SK-N-SH (cell line): Measurements from ENCODE around the gene TNFRSF21. TPM values are rescaled to one million over a fixed set of nuclear protein-coding genes. Genes with fewer than 3 reads are reported as not detected.

Source experiments
- CTCF ChIA-PET: fragments of 300-600, 350-600 bp; formaldehyde crosslinking; extraction: SDS; loops from one replicate; lab custom pipeline; 2021; lab: Yijun Ruan, JAX
- POLR2A ChIA-PET: fragments of 350-600 bp; sonication (Branson Sonifier 250); formaldehyde crosslinking; extraction: SDS; loops from one replicate; lab custom pipeline; 2020; ENCODE audit warnings: antibody characterized with exemption, inconsistent platforms; lab: Yijun Ruan, JAX
- DNase-seq: peaks from one replicate; pipeline ENCODE4 v3.0.0; 2012
- H2AFZ ChIP-seq: fragments of 200-600 bp; sonication (generic); 2 replicates; pipeline ENCODE4 v1.8.1; 2016; ENCODE audit warnings: antibody characterized with exemption, mild to moderate bottlenecking, low read depth
- H3F3A ChIP-seq: fragments of 200-600 bp; sonication (generic); replicated peaks from 2 replicates; pipeline ENCODE3; 2016; ENCODE audit warnings: antibody characterized with exemption, mild to moderate bottlenecking; ENCODE audit not compliant: insufficient read depth
- H3K27ac ChIP-seq, 2 experiments: fragments of 200-500 bp in 1 of 2; fragments of 200-600 bp in 1 of 2; sonication (Bioruptor generic) in 1 of 2; sonication (generic), shearing (Covaris generic) in 1 of 2; 2 replicates each; pipeline versions ENCODE4 v1.5.1 to v1.6.1; 2014 to 2016; ENCODE audit warnings: low read depth in 2 of 2, inconsistent platforms in 1 of 2, low read length in 1 of 2, mild to moderate bottlenecking in 1 of 2, mixed read lengths in 1 of 2
- H3K27me3 ChIP-seq: fragments of 200-600 bp; sonication (generic), shearing (Covaris generic); 2 replicates; pipeline ENCODE4 v1.6.1; 2016; ENCODE audit warnings: mixed run types; ENCODE audit not compliant: insufficient read depth
- H3K36me3 ChIP-seq, 2 experiments: fragments of 200-500 bp in 1 of 2; fragments of 200-600 bp in 1 of 2; sonication (Bioruptor generic) in 1 of 2; sonication (generic) in 1 of 2; replicated peaks in 1 of 2; 2 replicates each; pipeline versions ENCODE3 to v1.5.1; 2014 to 2016; ENCODE audit warnings: low read length in 1 of 2, mild to moderate bottlenecking in 1 of 2; ENCODE audit not compliant: insufficient read depth in 2 of 2, control insufficient read depth in 1 of 2
- H3K4me1 ChIP-seq, 2 experiments: fragments of 200-500 bp in 1 of 2; fragments of 200-600 bp in 1 of 2; sonication (Bioruptor generic) in 1 of 2; sonication (generic), shearing (Covaris generic) in 1 of 2; 2 replicates each; pipeline versions ENCODE4 v1.5.1 to v1.6.1; 2014 to 2016; ENCODE audit warnings: low read depth in 1 of 2, low read length in 1 of 2, mixed run types in 1 of 2; ENCODE audit not compliant: insufficient read depth in 2 of 2, control insufficient read depth in 1 of 2
- H3K4me2 ChIP-seq: fragments of 200-600 bp; sonication (generic), shearing (Covaris generic); 2 replicates; pipeline ENCODE4 v1.6.1; 2017; ENCODE audit warnings: mixed run types
- H3K4me3 ChIP-seq, 2 experiments: fragments of 200-500 bp in 1 of 2; fragments of 200-600 bp in 1 of 2; sonication (Bioruptor generic) in 1 of 2; sonication (generic), shearing (Covaris generic) in 1 of 2; 2 replicates each; pipeline versions ENCODE4 v1.5.1 to v1.8.1; 2014 to 2016; ENCODE audit warnings: low read depth in 2 of 2, inconsistent platforms in 1 of 2, low read length in 1 of 2, mild to moderate bottlenecking in 1 of 2, mixed read lengths in 1 of 2, moderate library complexity in 1 of 2
- H3K79me2 ChIP-seq: fragments of 200-600 bp; sonication (generic); 2 replicates; pipeline ENCODE4 v1.8.1; 2017; ENCODE audit warnings: mild to moderate bottlenecking; ENCODE audit not compliant: insufficient read depth
- H3K9ac ChIP-seq: fragments of 200-600 bp; sonication (generic); 2 replicates; pipeline ENCODE4 v1.6.1; 2017; ENCODE audit warnings: mixed run types
- H3K9me2 ChIP-seq: fragments of 200-600 bp; sonication (generic); 2 replicates; pipeline ENCODE4 v1.6.1; 2017; ENCODE audit warnings: mixed run types
- H3K9me3 ChIP-seq: fragments of 200-600 bp; sonication (generic); 2 replicates; pipeline ENCODE4 v1.6.1; 2017; ENCODE audit warnings: mixed run types, mild to moderate bottlenecking, moderate library complexity
- H4K20me1 ChIP-seq: fragments of 200-600 bp; sonication (generic); 2 replicates; pipeline ENCODE4 v1.6.1; 2017; ENCODE audit warnings: mild to moderate bottlenecking, mixed run types; ENCODE audit not compliant: insufficient read depth
- CHD2 ChIP-seq: fragments of 150-350 bp; IDR thresholded peaks from 2 replicates; pipeline ENCODE4 v1.6.1; 2018; ENCODE audit warnings: low read length; ENCODE audit not compliant: partially characterized antibody
- EP300 ChIP-seq, 2 experiments: IDR thresholded peaks; 2 replicates each; pipeline versions ENCODE4 v1.4.0 to v1.6.1; 2012; ENCODE audit warnings: borderline replicate concordance in 1 of 2, low read depth in 1 of 2, low read length in 1 of 2
- FOSL2 ChIP-seq: IDR thresholded peaks from 2 replicates; pipeline ENCODE4 v1.4.0; 2012; ENCODE audit warnings: low read depth, mild to moderate bottlenecking, moderate library complexity, borderline replicate concordance
- FOXJ3 ChIP-seq: sonication (generic); formaldehyde crosslinking; IDR thresholded peaks from 2 replicates; pipeline ENCODE4 v1.5.1; 2020; ENCODE audit warnings: mild to moderate bottlenecking, missing genetic modification reagents
- FOXM1 ChIP-seq: IDR thresholded peaks from 2 replicates; pipeline ENCODE4 v1.4.0; 2012; ENCODE audit warnings: low read depth, mild to moderate bottlenecking
- GABPA ChIP-seq: IDR thresholded peaks from 2 replicates; pipeline ENCODE4 v1.4.0; 2012; ENCODE audit warnings: low read depth, mild to moderate bottlenecking
- JUND ChIP-seq: IDR thresholded peaks from 2 replicates; pipeline ENCODE4 v1.4.0; 2012
- MEF2A ChIP-seq: IDR thresholded peaks from 2 replicates; pipeline ENCODE4 v1.4.0; 2012; ENCODE audit warnings: low read depth, borderline replicate concordance
- NFIC ChIP-seq: IDR thresholded peaks from 2 replicates; pipeline ENCODE4 v1.4.0; 2012; ENCODE audit warnings: borderline replicate concordance
- NRF1 ChIP-seq: IDR thresholded peaks from 2 replicates; pipeline ENCODE4 v1.6.1; 2012; ENCODE audit warnings: low read depth, mild to moderate bottlenecking, low read length
- RAD21 ChIP-seq: IDR thresholded peaks from 2 replicates; pipeline ENCODE4 v1.6.1; 2012; ENCODE audit warnings: mild to moderate bottlenecking, low read length
- RCOR1 ChIP-seq: fragments of 150-350 bp; IDR thresholded peaks from 2 replicates; pipeline ENCODE4 v1.6.1; 2017; ENCODE audit warnings: antibody characterized with exemption, low read length
- SMC3 ChIP-seq: IDR thresholded peaks from 2 replicates; pipeline ENCODE4 v1.6.1; 2012; ENCODE audit warnings: low read depth, low read length, improper control_type of control experiment
- TAF1 ChIP-seq: IDR thresholded peaks from 2 replicates; pipeline ENCODE4 v1.6.1; 2012; ENCODE audit warnings: low read depth, mild to moderate bottlenecking, low read length, moderate library complexity, borderline replicate concordance
- YY1 ChIP-seq: IDR thresholded peaks from 2 replicates; pipeline ENCODE4 v1.4.0; 2012; ENCODE audit warnings: low read depth, mild to moderate bottlenecking
- WGBS: methylation state at CpG from one replicate; pipeline ENCODE4 v1.1.6; 2017; ENCODE audit warnings: low lambda C conversion rate; 5-methylcytosine and 5-hydroxymethylcytosine counted together
- polyA plus RNA-seq, 3 experiments: library from polyadenylated mRNA; depleted of rRNA; stranded (reverse); fragments of >200 nt; gene quantifications; 2 replicates each; pipeline ENCODE4 v1.2.3, GENCODE V29; 2012
- TF ChIP-seq, protein P1 (sequence below): IDR thresholded peaks from 2 replicates; pipeline ENCODE4 v1.6.1; 2012; ENCODE audit warnings: mild to moderate bottlenecking, low read depth, low read length, moderate library complexity
- TF ChIP-seq, protein P2 (sequence below): IDR thresholded peaks from 2 replicates; pipeline ENCODE4; 2012

Gene TNFRSF21
- polyA plus RNA-seq, 1 of the 3 experiments (the other 2 are of a cell fraction), result 9.2 TPM

DNA sequence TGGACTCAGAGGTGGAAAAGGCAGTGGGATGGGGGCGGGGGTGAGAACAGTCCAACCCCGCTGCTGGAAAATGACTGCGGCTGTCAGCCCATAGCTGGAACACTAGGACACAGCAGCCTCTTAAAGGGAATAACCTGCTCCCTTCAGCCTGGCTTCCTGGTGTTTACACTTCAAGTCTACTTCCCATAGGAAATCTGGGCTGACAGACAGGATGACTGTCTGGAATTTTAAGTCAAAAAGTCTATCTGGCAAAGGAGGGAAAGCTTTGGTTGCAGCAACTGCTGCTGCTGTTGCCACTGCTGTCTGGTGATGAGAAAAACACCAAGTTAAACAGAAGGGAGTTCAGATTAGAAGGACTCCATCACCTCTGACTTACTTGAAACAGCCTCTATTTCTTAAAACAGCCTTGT, 44.9 kb downstream of the TNFRSF21 start:
- no peaks in the 10 kb centered on the region for H3K9me2 ChIP-seq
- no peak for TF ChIP-seq FOXJ3 (CRISPR knock-in tag)
- no peak for TF ChIP-seq RCOR1
- no peak for TF ChIP-seq GABPA
- no peak for TF ChIP-seq TAF1
- TF ChIP-seq YY1, result no peak
- no peak for TF ChIP-seq MEF2A
- no peak for TF ChIP-seq CHD2
- TF ChIP-seq RAD21, result no peak
- TF ChIP-seq EP300 (IDR thresholded peaks at IDR 0.05; ENCODE audit: borderline replicate concordance in 1 of 2, low read depth in 1 of 2, low read length in 1 of 2), result no peak
- TF ChIP-seq NRF1, result no peak
- TF ChIP-seq, protein P1, sequence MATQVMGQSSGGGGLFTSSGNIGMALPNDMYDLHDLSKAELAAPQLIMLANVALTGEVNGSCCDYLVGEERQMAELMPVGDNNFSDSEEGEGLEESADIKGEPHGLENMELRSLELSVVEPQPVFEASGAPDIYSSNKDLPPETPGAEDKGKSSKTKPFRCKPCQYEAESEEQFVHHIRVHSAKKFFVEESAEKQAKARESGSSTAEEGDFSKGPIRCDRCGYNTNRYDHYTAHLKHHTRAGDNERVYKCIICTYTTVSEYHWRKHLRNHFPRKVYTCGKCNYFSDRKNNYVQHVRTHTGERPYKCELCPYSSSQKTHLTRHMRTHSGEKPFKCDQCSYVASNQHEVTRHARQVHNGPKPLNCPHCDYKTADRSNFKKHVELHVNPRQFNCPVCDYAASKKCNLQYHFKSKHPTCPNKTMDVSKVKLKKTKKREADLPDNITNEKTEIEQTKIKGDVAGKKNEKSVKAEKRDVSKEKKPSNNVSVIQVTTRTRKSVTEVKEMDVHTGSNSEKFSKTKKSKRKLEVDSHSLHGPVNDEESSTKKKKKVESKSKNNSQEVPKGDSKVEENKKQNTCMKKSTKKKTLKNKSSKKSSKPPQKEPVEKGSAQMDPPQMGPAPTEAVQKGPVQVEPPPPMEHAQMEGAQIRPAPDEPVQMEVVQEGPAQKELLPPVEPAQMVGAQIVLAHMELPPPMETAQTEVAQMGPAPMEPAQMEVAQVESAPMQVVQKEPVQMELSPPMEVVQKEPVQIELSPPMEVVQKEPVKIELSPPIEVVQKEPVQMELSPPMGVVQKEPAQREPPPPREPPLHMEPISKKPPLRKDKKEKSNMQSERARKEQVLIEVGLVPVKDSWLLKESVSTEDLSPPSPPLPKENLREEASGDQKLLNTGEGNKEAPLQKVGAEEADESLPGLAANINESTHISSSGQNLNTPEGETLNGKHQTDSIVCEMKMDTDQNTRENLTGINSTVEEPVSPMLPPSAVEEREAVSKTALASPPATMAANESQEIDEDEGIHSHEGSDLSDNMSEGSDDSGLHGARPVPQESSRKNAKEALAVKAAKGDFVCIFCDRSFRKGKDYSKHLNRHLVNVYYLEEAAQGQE, result no peak
- TF ChIP-seq, protein P2, sequence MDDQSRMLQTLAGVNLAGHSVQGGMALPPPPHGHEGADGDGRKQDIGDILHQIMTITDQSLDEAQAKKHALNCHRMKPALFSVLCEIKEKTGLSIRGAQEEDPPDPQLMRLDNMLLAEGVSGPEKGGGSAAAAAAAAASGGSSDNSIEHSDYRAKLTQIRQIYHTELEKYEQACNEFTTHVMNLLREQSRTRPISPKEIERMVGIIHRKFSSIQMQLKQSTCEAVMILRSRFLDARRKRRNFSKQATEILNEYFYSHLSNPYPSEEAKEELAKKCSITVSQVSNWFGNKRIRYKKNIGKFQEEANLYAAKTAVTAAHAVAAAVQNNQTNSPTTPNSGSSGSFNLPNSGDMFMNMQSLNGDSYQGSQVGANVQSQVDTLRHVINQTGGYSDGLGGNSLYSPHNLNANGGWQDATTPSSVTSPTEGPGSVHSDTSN, result no peak
- TF ChIP-seq NFIC, result no peak
- no peak for TF ChIP-seq FOSL2
- TF ChIP-seq SMC3, result no peak
- TF ChIP-seq FOXM1, result no peak
- TF ChIP-seq JUND, result no peak
- no peaks in the 10 kb centered on the region for H3F3A ChIP-seq
- DNase-seq, result no peak
- 86% methylated on average over 3 of the region's 3 CpGs for WGBS
- no peak overlapping the region for H3K4me3 ChIP-seq
- no peak overlapping the region for H3K27ac ChIP-seq
- no peaks in the 10 kb centered on the region for H3K9me3 ChIP-seq
- H2AFZ ChIP-seq, result no peak overlapping the region
- POLR2A ChIA-PET, result no interaction called here
- no peaks in the 10 kb centered on the region for H3K36me3 ChIP-seq
- H3K4me2 ChIP-seq, result no peak overlapping the region
- H3K4me1 ChIP-seq, result no peaks in the 10 kb centered on the region
- no peaks in the 10 kb centered on the region for H3K79me2 ChIP-seq
- H3K27me3 ChIP-seq, result no peaks in the 10 kb centered on the region
- no peak overlapping the region for H3K9ac ChIP-seq
- H4K20me1 ChIP-seq, result no peaks in the 10 kb centered on the region
- CTCF ChIA-PET, result no interaction called here
